IMR-90 (cell line): Measurements from ENCODE around the gene PBX3. TPM values are rescaled to one million over a fixed set of nuclear protein-coding genes. Genes with fewer than 3 reads are reported as not detected.

Experiments used
- ATAC-seq: fragments of 200-7000 bp; cut with Tn5 transposase; 2 replicates; pipeline ENCODE4 v1.9.1; 2020; ENCODE audit warnings: low read depth, mild to moderate bottlenecking, moderate library complexity
- BruUV-seq: library from RNA; stranded (reverse); fragments of 400-500 nt; replicated peaks from 2 replicates; lab custom pipeline; 2021; lab: Mats Ljungman, UMichigan
- CTCF ChIA-PET: fragments of 300-600 bp; formaldehyde crosslinking; extraction: SDS; loops from one replicate; lab custom pipeline; 2021; ENCODE audit warnings: antibody characterized with exemption; lab: Yijun Ruan, JAX
- POLR2A ChIA-PET: fragments of 300-600 bp; sonication (Branson Sonifier 250); formaldehyde crosslinking; loops from one replicate; lab custom pipeline; 2022; ENCODE audit warnings: antibody characterized with exemption; ENCODE audit not compliant: unreplicated experiment; lab: Charles Lee
- DNase-seq: peaks from one replicate; pipeline ENCODE4 v3.0.0; 2013
- H2AFZ ChIP-seq: replicated peaks from 2 replicates; pipeline ENCODE3; 2013; ENCODE audit warnings: low read length, mild to moderate bottlenecking; ENCODE audit not compliant: poor library complexity
- H2AK5ac ChIP-seq: 2 replicates; pipeline ENCODE4 v1.6.1; 2013; ENCODE audit warnings: low read depth, low read length, inconsistent platforms
- H2AK9ac ChIP-seq: replicated peaks from 2 replicates; pipeline ENCODE3; 2013; ENCODE audit warnings: mild to moderate bottlenecking, low read depth, low read length, moderate library complexity; ENCODE audit not compliant: poor library complexity
- H2BK120ac ChIP-seq: 2 replicates; pipeline ENCODE4 v1.6.1; 2013; ENCODE audit warnings: low read depth, low read length, inconsistent platforms
- H2BK15ac ChIP-seq: 3 replicates; pipeline ENCODE4 v1.6.1; 2013; ENCODE audit warnings: low read depth, low read length, inconsistent platforms
- H2BK20ac ChIP-seq: 2 replicates; pipeline ENCODE4 v1.6.1; 2013; ENCODE audit warnings: low read depth, mild to moderate bottlenecking, inconsistent platforms, low read length, moderate library complexity
- H2BK5ac ChIP-seq: 2 replicates; pipeline ENCODE4 v1.6.1; 2013; ENCODE audit warnings: mild to moderate bottlenecking, low read depth, low read length, inconsistent platforms; ENCODE audit not compliant: poor library complexity, severe bottlenecking
- H3K14ac ChIP-seq: replicated peaks from 2 replicates; pipeline ENCODE4 v1.6.1; 2013; ENCODE audit warnings: low read depth, low read length, inconsistent platforms
- H3K18ac ChIP-seq: 2 replicates; pipeline ENCODE4 v1.6.1; 2013; ENCODE audit warnings: low read depth, low read length, control low read depth
- H3K23ac ChIP-seq: 2 replicates; pipeline ENCODE4 v1.6.1; 2013; ENCODE audit warnings: low read depth, low read length, inconsistent platforms
- H3K27ac ChIP-seq: 2 replicates; pipeline ENCODE4 v1.5.1; 2013; ENCODE audit warnings: mild to moderate bottlenecking, control low read depth, low read length; ENCODE audit not compliant: insufficient read depth
- H3K27me3 ChIP-seq: 2 replicates; pipeline ENCODE4 v1.6.1; 2013; ENCODE audit warnings: low read length; ENCODE audit not compliant: control insufficient read depth, insufficient read depth
- H3K36me3 ChIP-seq: 2 replicates; pipeline ENCODE4 v1.6.1; 2013; ENCODE audit warnings: low read length, mixed read lengths; ENCODE audit not compliant: control insufficient read depth, insufficient read depth
- H3K4ac ChIP-seq: 2 replicates; pipeline ENCODE4 v1.6.1; 2013; ENCODE audit warnings: low read depth, low read length, inconsistent platforms
- H3K4me1 ChIP-seq: 2 replicates; pipeline ENCODE4 v1.6.1; 2013; ENCODE audit warnings: low read length, mixed read lengths; ENCODE audit not compliant: control insufficient read depth, insufficient read depth
- H3K4me2 ChIP-seq: 2 replicates; pipeline ENCODE4 v1.6.1; 2013; ENCODE audit warnings: low read depth, mild to moderate bottlenecking, control low read depth, low read length, moderate library complexity
- H3K4me3 ChIP-seq: 2 replicates; pipeline ENCODE4 v1.5.1; 2013; ENCODE audit warnings: low read depth, mild to moderate bottlenecking, control low read depth, low read length, moderate library complexity; ENCODE audit not compliant: insufficient read depth
- H3K56ac ChIP-seq: 2 replicates; pipeline ENCODE4 v1.6.1; 2013; ENCODE audit warnings: low read length, inconsistent platforms; ENCODE audit not compliant: insufficient read depth; ENCODE audit errors: extremely low read depth
- H3K79me1 ChIP-seq, 2 experiments: 2 replicates each; pipeline ENCODE4 v1.6.1; 2013; ENCODE audit warnings: low read length in 2 of 2, inconsistent platforms in 1 of 2, low read depth in 1 of 2
- H3K9ac ChIP-seq: 2 replicates; pipeline ENCODE4 v1.6.1; 2013; ENCODE audit warnings: low read depth, low read length, control low read depth
- H3K9me1 ChIP-seq: 2 replicates; pipeline ENCODE4 v1.6.1; 2013; ENCODE audit warnings: low read length, inconsistent platforms; ENCODE audit not compliant: insufficient read depth
- H3K9me3 ChIP-seq: 2 replicates; pipeline ENCODE4 v1.6.1; 2013; ENCODE audit warnings: low read length; ENCODE audit not compliant: control insufficient read depth, insufficient read depth
- H4K20me1 ChIP-seq: 2 replicates; pipeline ENCODE4 v1.6.1; 2013; ENCODE audit warnings: low read length, inconsistent platforms; ENCODE audit not compliant: insufficient read depth
- H4K5ac ChIP-seq: 2 replicates; pipeline ENCODE4 v1.6.1; 2013; ENCODE audit warnings: mild to moderate bottlenecking, low read depth, low read length, control low read depth
- H4K8ac ChIP-seq, 2 experiments: 2 replicates each; pipeline ENCODE4 v1.6.1; 2013; ENCODE audit warnings: low read depth in 2 of 2, low read length in 2 of 2, control low read depth in 1 of 2, inconsistent platforms in 1 of 2
- H4K91ac ChIP-seq: 2 replicates; pipeline ENCODE4 v1.6.1; 2013; ENCODE audit warnings: low read depth, low read length, inconsistent platforms; ENCODE audit not compliant: insufficient read depth
- CHD1 ChIP-seq: IDR thresholded peaks from 2 replicates; pipeline ENCODE4 v1.6.1; 2012; ENCODE audit warnings: low read depth, low read length, improper control_type of control experiment
- WGBS, 2 experiments: methylation state at CpG; one replicate each; pipeline versions ENCODE4 v1.1.5 to v1.1.7; 2013; ENCODE audit warnings: missing lambda C conversion rate in 2 of 2; ENCODE audit not compliant: insufficient read length in 1 of 2; ENCODE audit errors: extremely low coverage in 2 of 2; 5-methylcytosine and 5-hydroxymethylcytosine counted together
- dilution Hi-C: fragments of 300-500 bp; cut with HindIII; formaldehyde crosslinking; loops from one replicate; pipeline ENCODE4 v1.14.3; 2018; ENCODE audit warnings: low sequenced_read_pairs; ENCODE audit not compliant: unreplicated experiment
- in situ Hi-C: fragments of 300-500 bp; cut with MboI; formaldehyde crosslinking; loops from 3 replicates; pipeline ENCODE4 v1.14.3; 2019; ENCODE audit warnings: low sequenced_read_pairs, inconsistent platforms, mixed read lengths
- intact Hi-C: fragments of 100-400 bp; cut with micrococcal nuclease; formaldehyde crosslinking; loops from 2 replicates; pipeline ENCODE4 v1.10.0; 2022
- polyA plus RNA-seq, 3 experiments: library from polyadenylated mRNA; depleted of rRNA; stranded (reverse); fragments of >200 nt; gene quantifications; 2 replicates each; pipeline ENCODE4 v1.2.3, GENCODE V29; 2012; ENCODE audit warnings: low replicate concordance in 1 of 3
- total RNA-seq: library from RNA; depleted of rRNA; stranded (reverse); fragments of >200 nt; gene quantifications from 2 replicates; pipeline ENCODE4 v1.2.3, GENCODE V29; 2012

The PBX3 gene
- total and polyA plus RNA-seq, 2 of the 4 experiments (the other 2 are of a cell fraction) = 12.0 to 15.6 TPM

DNA sequence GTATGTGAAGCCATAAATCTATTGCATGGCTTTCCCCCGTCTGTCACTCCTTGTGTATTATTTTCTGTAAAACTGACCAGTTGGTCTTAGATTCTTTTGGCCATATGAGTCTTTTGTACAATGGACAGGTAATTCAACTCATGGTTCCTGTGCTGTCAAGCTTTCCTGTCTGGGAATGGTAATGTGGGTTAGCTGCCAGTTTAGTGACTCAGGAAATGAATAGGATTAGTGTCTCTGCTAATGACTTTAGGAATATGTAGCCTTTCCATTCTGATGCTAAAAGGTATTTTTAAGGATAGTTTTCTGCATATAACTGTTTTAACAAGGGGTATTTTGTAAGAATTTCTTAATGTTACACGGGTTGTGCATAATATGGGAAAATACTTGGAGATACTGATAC lies 182.7 kb downstream of the PBX3 start:
- no peak overlapping the region for H3K9ac ChIP-seq
- peaks cover 7% of the 10 kb centered on the region; the same call in 1 of the 2 replicates for H4K20me1 ChIP-seq
- in situ Hi-C loops = no loop called here
- H3K27ac ChIP-seq = no peak overlapping the region
- BruUV-seq = no TSS peak
- H4K5ac ChIP-seq = no peak overlapping the region
- no peak overlapping the region for H2BK20ac ChIP-seq
- no peak overlapping the region for H4K8ac ChIP-seq
- no peak overlapping the region for H4K91ac ChIP-seq
- H2BK5ac ChIP-seq = no peak overlapping the region
- ChIA-PET CTCF (interaction anchor here (1.4 kb wide), 1 partner anchor 14 kb away, joined by 5 read pairs; no protein-coding TSS in a partner anchor), POLR2A (no interaction called here)
- H3K18ac ChIP-seq = no peak overlapping the region
- H3K79me1 ChIP-seq = peaks cover 3 to 16% of the 10 kb centered on the region in 2 experiments; a peak in 3 of 4 replicates
- no peaks in the 10 kb centered on the region for H3K36me3 ChIP-seq
- H3K4me3 ChIP-seq = no peak overlapping the region
- DNase-seq (peak; percentile 11), ATAC-seq (no peak)
- H3K27me3 ChIP-seq = no peaks in the 10 kb centered on the region
- dilution Hi-C loops = no loop called here
- no peak overlapping the region for H3K23ac ChIP-seq
- H2AK9ac ChIP-seq = no peak overlapping the region
- no peak overlapping the region for H2AFZ ChIP-seq
- peaks cover 4% of the 10 kb centered on the region for H3K4me1 ChIP-seq
- H3K9me1 ChIP-seq = peaks cover 11% of the 10 kb centered on the region; the same call in 1 of the 2 replicates
- intact Hi-C loops = no loop called here
- WGBS, 2 experiments = no CpG with 5 or more reads among the region's 2 CpGs
- H2BK15ac ChIP-seq = no peak overlapping the region
- TF ChIP-seq CHD1 = no peak
- H3K56ac ChIP-seq = no peak overlapping the region
- no peak overlapping the region for H3K4ac ChIP-seq
- no peak overlapping the region for H2BK120ac ChIP-seq
- H3K14ac ChIP-seq = no peak overlapping the region
- no peak overlapping the region for H3K4me2 ChIP-seq
- H2AK5ac ChIP-seq = no peak overlapping the region
- no peaks in the 10 kb centered on the region for H3K9me3 ChIP-seq
